Measurements from ENCODE around the gene CAT. TPM values are rescaled to one million over a fixed set of nuclear protein-coding genes. Genes with fewer than 3 reads are reported as not detected.

CAT gene
- total RNA-seq = 108 TPM

- peak within 1 kb of the TSS; percentile 92 for H3K27ac ChIP-seq
- DNase-seq (ENCODE audit: extremely low spot score in 2 of 2) = peak; percentile 97 to 99
- intact Hi-C loops (cut with DNase I) = no loop called here
- TF ChIP-seq POLR2AphosphoS5 (IDR thresholded peaks at IDR 0.05; ENCODE audit: insufficient read depth in 1 of 2, low read depth in 1 of 2) (peak; percentile 84 to 95), CTCF (IDR thresholded peaks at IDR 0.05) (no peak), POLR2A (IDR thresholded peaks at IDR 0.05) (peak in 1 of 2 donors; percentile 77)
- peak within 1 kb of the TSS; percentile 82 to 85 for H3K4me3 ChIP-seq
- no peaks in the 10 kb centered on the region for H3K36me3 ChIP-seq
- no peaks in the 10 kb centered on the region for H3K9me3 ChIP-seq
- H3K27me3 ChIP-seq = no peaks in the 10 kb centered on the region
- H3K4me1 ChIP-seq = peaks cover 37% of the 10 kb centered on the region
Observed at GRCh38 chr11:34438529-34439507, at the start of gene CAT. Gene CAT (plus strand): TSS chr11:34438934. CDS start chr11:34439014, 80 bp downstream.

- no peak for TF ChIP-seq CTCF (IDR thresholded peaks at IDR 0.05)
- Histone ChIP-seq H3K27me3 (no peaks in the 10 kb centered on the region), H3K36me3 (no peaks in the 10 kb centered on the region)
Observed at GRCh38 chr11:34394771-34395300, 43.9 kb upstream of the CAT start.

GRCh38 chr11:34395916-34396550, 42.7 kb upstream of the CAT start:
- Histone ChIP-seq H3K27ac (no peak overlapping the region), H3K9me3 (no peaks in the 10 kb centered on the region), H3K4me1 (no peaks in the 10 kb centered on the region), H3K36me3 (no peaks in the 10 kb centered on the region), H3K4me3 (no peak overlapping the region), H3K27me3 (no peaks in the 10 kb centered on the region)
- DNase-seq (ENCODE audit: extremely low spot score in 2 of 2) = no peak
- TF ChIP-seq POLR2AphosphoS5 (IDR thresholded peaks at IDR 0.05; ENCODE audit: insufficient read depth in 1 of 2, low read depth in 1 of 2) (peak in 1 of 2 donors; percentile 71), CTCF (IDR thresholded peaks at IDR 0.05) (no peak), POLR2A (IDR thresholded peaks at IDR 0.05) (no peak)
- intact Hi-C loops (cut with DNase I) = no loop called here

More at GRCh38 chr11:34394771-34395300, 43.9 kb upstream of the CAT start:
- no peak overlapping the region for H3K4me3 ChIP-seq
- H3K4me1 ChIP-seq = no peaks in the 10 kb centered on the region
- H3K9me3 ChIP-seq = no peaks in the 10 kb centered on the region
- no peak overlapping the region for H3K27ac ChIP-seq
- no peak for DNase-seq (ENCODE audit: extremely low spot score in 2 of 2)
- intact Hi-C loops (cut with DNase I) = no loop called here

GRCh38 chr11:34397120-34397519, 41.6 kb upstream of the CAT start:
- Histone ChIP-seq H3K27me3 (no peaks in the 10 kb centered on the region), H3K27ac (no peak overlapping the region), H3K4me1 (no peaks in the 10 kb centered on the region), H3K9me3 (no peaks in the 10 kb centered on the region), H3K36me3 (no peaks in the 10 kb centered on the region), H3K4me3 (no peak overlapping the region)
- DNase-seq (ENCODE audit: extremely low spot score in 2 of 2) = no peak
- intact Hi-C loops (cut with DNase I) = no loop called here
- no peak for TF ChIP-seq CTCF (IDR thresholded peaks at IDR 0.05)
- no peak for TF ChIP-seq POLR2AphosphoS5 (IDR thresholded peaks at IDR 0.05; ENCODE audit: insufficient read depth in 1 of 2, low read depth in 1 of 2)
- TF ChIP-seq POLR2A (IDR thresholded peaks at IDR 0.05) = no peak

All from vagina (tissue), 2 donors.